NT2/D1 (cell line): ENCODE measurements around the gene FBXL7.

Source experiments
- SUZ12 ChIP-seq: IDR thresholded peaks from 2 replicates; pipeline ENCODE4 v1.6.1; 2011; ENCODE audit not compliant: insufficient read length, insufficient read depth; ENCODE audit errors: extremely low read depth
- YY1 ChIP-seq: IDR thresholded peaks from 2 replicates; pipeline ENCODE4 v1.6.1; 2011; ENCODE audit not compliant: insufficient read length, insufficient read depth
- ZNF274 ChIP-seq: IDR thresholded peaks from 2 replicates; pipeline ENCODE4 v1.6.1; 2011; ENCODE audit warnings: mild to moderate bottlenecking, low read depth, low read length

DNA sequence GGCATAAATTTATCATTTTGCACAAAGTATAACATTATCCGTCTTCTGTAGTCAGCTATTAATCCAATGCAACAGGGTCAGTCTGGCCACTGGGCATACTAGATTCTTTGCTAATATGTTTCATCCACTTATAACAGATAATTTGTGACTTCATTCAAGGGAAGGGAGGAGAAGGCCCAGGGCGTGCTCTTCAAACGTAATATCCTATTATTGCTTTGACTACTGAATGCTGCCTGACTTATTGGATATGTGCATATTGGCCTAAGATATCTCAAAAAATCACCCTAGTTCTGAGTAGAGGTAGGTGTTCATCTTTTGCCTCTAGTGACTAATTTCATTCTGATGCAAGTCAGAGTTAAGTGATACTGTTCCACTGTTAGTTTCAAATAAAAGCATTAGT, 6.9 kb downstream of the FBXL7 start:
- TF ChIP-seq ZNF274, result no peak
- TF ChIP-seq SUZ12, result no peak
- TF ChIP-seq YY1, result no peak
